GM19468 (cell line): Measurements from ENCODE around the gene MT1H.
"Not testable (repeated sequence)": the region's sequence is repeated elsewhere in the genome, so short reads cannot be mapped to it uniquely, and the experiment has no call there.

Source experiments
- ATAC-seq: cut with Tn5 transposase; IDR thresholded peaks from one replicate; pipeline ENCODE4 v1.9.1; 2021; ENCODE audit warnings: mild to moderate bottlenecking, moderate library complexity, moderate number of reproducible peaks; ENCODE audit not compliant: unreplicated experiment; ENCODE audit errors: extremely low read depth

The MT1H gene

GRCh38 chr16:56662357-56663354 lies 7.0 kb upstream of the MT1H start:
- ATAC-seq = no peak

- no peak for ATAC-seq
Observed at GRCh38 chr16:56664506-56664905, 5.1 kb upstream of the MT1H start.

DNA sequence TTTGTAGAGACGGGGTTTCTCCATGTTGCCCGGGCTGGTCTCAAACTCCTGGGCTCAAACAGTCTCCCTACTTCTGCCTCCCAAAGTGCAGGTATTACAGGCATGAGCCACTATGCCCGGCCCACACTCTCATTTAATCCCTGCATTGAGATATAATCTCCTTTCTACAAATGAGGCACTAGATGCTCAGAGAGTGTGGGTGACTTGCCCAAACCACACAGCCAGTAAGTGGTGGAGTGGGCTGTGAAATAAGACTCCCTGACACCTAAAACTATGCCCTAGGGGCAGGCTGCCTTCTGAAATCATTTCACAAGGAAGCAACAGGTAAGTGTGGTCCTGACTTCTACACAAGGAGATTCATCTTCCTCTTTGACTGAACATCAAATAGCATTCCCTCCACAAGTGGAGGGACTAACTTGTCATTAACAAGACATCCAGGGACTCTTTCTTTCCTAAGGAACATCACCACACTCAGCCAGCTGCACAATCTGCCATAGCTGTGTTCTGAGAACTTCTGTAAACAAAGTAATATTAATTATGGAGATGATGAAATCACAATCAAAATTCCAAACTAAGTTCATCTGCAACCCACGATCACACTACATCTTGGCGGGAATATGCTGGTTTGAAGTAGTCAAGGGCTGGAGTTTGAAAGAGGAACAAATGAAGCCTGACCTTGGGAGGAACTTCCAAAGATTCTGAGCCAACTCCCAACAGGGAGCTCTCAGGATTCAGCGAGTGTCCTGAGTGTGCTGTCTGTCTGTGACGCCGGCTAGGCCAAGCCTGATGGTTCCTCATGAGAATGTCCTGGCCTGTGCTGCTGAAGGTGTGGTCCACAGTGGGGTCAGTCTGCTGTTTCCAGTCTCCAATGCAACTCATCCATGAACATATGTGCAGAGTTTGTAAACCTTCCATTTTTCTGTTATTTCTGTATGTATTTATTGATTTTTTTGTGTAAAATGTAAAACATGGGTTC lies 4.0 kb upstream of the MT1H start:
- ATAC-seq = not testable (repeated sequence)

DNA sequence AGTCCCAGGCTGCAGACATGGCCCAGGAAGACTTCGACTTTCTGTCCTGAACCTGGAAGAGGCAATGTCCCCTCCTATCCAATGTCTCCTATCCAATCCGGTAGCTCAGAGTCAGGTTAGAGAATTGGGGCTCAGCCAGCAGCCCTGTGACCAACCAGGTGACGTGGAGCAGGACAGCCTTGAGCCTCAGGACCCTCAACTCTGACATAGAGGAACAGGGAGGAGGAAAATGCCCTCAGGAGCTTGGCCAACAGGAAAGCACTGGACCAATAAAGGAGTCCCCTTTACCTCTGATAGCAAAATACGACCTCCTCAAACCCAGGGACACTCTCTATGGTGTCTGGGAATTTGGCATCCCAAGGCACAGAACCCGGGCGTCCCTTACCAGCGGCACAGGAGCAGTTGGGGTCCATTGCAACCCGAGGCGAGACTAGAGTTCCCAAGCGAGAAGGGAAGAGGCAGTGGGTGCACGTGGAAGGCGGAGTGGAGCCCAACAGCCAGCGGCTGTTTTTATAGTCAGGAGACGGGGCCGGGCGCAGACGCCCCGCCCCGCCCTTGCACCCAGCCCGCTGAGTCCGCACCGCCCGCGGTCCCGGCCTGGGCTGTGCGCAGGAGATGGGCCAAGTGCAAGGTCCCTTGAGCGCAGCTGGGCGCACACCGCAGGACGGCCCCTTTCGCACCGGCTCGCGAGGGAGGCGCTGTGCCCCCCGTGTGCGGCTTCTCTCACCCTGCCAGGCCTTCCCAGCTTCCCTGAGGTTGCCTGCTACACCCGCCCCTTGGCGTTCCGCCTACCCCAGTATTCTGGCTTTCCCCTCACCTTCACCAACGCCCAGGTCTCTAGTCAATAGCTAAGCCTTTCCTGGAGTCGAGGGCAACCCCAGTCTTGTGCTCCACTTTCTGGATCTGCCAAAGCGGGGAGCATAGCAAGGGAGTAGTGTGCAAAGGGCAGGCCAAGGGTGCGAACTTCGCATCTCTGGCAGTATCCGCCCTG lies 1.7 kb upstream of the MT1H start, which contains the start of gene MT1G:
TSS of gene MT1G (minus strand) at position 485 of the 991 bp plus-strand sequence. CDS start at position 413, 72 bp downstream.
- no peak for ATAC-seq

DNA sequence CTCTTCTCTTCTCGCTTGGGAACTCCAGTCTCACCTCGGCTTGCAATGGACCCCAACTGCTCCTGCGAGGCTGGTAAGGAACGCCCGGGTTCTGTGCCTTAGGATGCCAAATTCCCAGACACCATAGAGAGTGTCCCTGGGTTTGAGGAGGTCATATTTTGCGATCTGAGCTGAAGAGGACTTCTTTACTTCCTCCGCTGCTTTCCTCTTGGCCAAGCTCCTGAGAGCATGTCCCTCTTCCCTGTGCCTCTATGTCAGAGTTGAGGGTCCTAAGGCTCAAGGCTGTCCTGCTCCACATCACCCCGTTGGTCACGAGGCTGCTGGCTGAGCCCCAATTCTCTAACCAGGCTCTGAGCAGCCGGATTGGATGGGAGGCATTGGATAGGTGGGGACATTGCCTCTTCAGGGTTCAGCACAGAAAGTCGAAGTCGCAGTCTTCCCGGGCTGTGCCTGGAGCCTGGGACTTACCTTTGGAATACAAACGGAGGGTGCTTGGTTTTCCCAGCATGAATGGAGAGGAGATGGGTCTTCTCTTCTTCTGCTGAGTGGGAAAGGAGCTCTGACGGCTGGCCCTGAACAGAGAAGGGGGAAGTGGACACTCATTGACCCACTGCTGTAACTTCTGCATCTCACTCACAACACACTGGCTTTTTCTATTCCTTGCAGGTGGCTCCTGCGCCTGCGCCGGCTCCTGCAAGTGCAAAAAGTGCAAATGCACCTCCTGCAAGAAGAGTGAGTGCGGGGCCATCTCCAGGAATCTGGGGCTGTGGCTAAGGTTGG lies 416 bp downstream of the MT1H start:
- no peak for ATAC-seq

DNA sequence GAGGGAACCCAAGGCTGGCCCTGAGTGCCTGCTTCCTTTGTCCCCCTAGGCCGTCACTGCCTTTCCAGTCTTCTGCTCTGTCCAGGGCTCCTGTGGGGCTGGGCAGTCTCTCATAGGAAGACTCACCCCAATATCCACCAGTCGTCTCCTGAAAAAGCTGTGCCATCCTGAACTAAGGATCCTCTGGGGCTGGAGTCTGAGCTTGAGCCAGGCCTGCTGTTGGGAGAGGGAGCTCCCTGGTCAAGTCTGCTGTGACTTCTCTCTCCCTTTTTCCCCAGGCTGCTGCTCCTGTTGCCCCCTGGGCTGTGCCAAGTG lies 963 bp downstream of the MT1H start:
- ATAC-seq = no peak

GRCh38 chr16:56671691-56672090 lies 2.1 kb downstream of the MT1H start:
- not testable (repeated sequence) for ATAC-seq

- not testable (repeated sequence) for ATAC-seq
Observed at GRCh38 chr16:56672171-56672570, 2.6 kb downstream of the MT1H start.

DNA sequence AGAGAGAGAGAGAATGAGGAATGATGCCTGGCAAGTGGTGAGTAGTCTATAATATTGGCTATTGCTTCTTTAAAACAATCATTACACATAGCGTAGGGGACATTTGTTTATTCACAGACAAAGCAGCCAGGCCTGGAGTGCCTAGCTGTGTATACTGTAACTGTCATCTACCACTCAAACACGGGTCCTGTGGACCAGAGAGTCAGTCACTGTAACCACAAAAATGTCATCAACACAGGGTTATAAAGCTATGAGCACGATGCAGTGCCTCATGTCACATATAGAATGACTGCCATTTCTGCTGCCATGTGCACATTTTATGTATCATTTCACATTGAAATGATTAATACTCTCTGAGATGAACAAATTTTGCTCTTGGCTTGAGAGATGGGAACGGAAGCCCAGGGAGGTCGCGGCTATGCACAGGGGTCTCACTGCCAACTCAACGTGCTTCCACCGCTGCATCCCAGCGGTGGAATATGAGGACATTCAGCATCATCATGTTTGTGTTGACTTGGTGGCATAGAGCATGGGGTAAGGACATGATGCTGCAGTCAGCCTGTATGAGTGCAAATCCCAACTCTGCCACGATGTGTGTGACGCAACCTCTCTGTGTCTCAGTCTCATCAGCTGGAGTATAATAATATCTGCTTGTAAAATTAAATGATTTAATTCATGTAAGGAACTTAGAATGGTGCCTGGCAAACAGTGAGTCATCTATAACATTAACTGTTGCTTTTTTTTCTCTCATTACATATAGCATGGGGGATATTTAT lies 3.3 kb downstream of the MT1H start:
- no peak for ATAC-seq

DNA sequence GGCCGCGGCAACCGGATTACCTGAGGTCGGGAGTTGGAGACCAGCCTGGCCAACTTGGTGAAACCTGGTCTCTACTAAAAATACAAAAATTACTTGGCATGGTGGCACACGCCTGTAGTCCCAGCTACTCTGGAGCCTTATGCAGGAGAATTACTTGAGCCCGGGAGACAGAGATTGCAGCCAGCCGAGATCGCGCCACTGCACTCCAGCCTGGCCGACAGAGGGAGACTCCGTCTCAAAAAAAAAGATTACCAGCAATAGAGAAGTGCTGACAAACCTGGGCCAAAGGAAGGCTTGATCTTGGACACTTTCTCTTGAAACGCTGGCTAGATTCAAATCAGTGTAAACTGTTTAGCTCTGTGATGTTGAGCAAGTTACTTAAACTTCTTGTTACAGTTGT lies 4.3 kb downstream of the MT1H start:
- no peak for ATAC-seq

- not testable (repeated sequence) for ATAC-seq
Observed at GRCh38 chr16:56674570-56674969, 5.0 kb downstream of the MT1H start.

- no peak for ATAC-seq
Observed at GRCh38 chr16:56675685-56676210, 6.1 kb downstream of the MT1H start.

GRCh38 chr16:56677474-56677873 lies 7.9 kb downstream of the MT1H start:
- ATAC-seq = no peak

GRCh38 chr16:56679078-56679730 lies 9.6 kb downstream of the MT1H start:
- ATAC-seq = no peak

GRCh38 chr16:56679818-56680217 lies 10.2 kb downstream of the MT1H start:
- ATAC-seq = no peak

- peak; percentile 80 for ATAC-seq
Observed at GRCh38 chr16:56681939-56682702, 12.5 kb downstream of the MT1H start, which contains the start of gene MT1X. Gene MT1X (plus strand): TSS chr16:56682470. CDS start chr16:56682541, 71 bp downstream.
